Endodermal cell (in vitro differentiated cells): ENCODE data around the gene CRYBG3. TPM values are rescaled to one million over a fixed set of nuclear protein-coding genes. Genes with fewer than 3 reads are reported as not detected.

Source experiments
- DNase-seq: peaks from one replicate; pipeline ENCODE4 v3.0.0-alpha.2; 2017
- H3K27ac ChIP-seq: 2 replicates; pipeline ENCODE4 v1.5.1; 2013; ENCODE audit warnings: mild to moderate bottlenecking, low read depth, low read length, moderate library complexity
- H3K27me3 ChIP-seq: 2 replicates; pipeline ENCODE4 v1.6.1; 2013; ENCODE audit warnings: mild to moderate bottlenecking, low read length, moderate library complexity; ENCODE audit not compliant: insufficient read depth, control insufficient read depth, poor library complexity, severe bottlenecking
- H3K36me3 ChIP-seq: 2 replicates; pipeline ENCODE4 v1.7.0; 2013; ENCODE audit warnings: mild to moderate bottlenecking, low read length, moderate library complexity; ENCODE audit not compliant: control insufficient read depth, insufficient read depth
- H3K4me1 ChIP-seq: one replicate; pipeline ENCODE4 v1.7.0; 2013; ENCODE audit warnings: low read length; ENCODE audit not compliant: control insufficient read depth, insufficient read depth
- H3K4me3 ChIP-seq: 2 replicates; pipeline ENCODE4 v1.5.1; 2013; ENCODE audit warnings: mild to moderate bottlenecking, low read length, moderate library complexity
- H3K9ac ChIP-seq: 2 replicates; pipeline ENCODE4 v1.6.1; 2013; ENCODE audit warnings: mild to moderate bottlenecking, low read length, moderate library complexity; ENCODE audit not compliant: poor library complexity, severe bottlenecking; ENCODE audit errors: extremely low read depth
- H3K9me3 ChIP-seq: 2 replicates; pipeline ENCODE4 v1.6.1; 2013; ENCODE audit warnings: mild to moderate bottlenecking, low read length, moderate library complexity; ENCODE audit not compliant: control insufficient read depth
- H3K27ac Mint-ChIP-seq: 2 replicates; pipeline ENCODE4 v1.8.0; 2020; ENCODE audit warnings: mixed read lengths
- H3K27me3 Mint-ChIP-seq: 2 replicates; pipeline ENCODE4 v1.8.0; 2021; ENCODE audit warnings: mild to moderate bottlenecking, mixed read lengths; ENCODE audit not compliant: insufficient read depth
- H3K36me3 Mint-ChIP-seq: 2 replicates; pipeline ENCODE4 v1.8.0; 2020; ENCODE audit warnings: low read depth, mixed read lengths
- H3K4me1 Mint-ChIP-seq: 2 replicates; pipeline ENCODE4 v1.8.0; 2020; ENCODE audit warnings: mixed read lengths
- H3K4me3 Mint-ChIP-seq: 2 replicates; pipeline ENCODE4 v1.8.0; 2020; ENCODE audit warnings: mild to moderate bottlenecking, moderate library complexity, mixed read lengths
- H3K9me3 Mint-ChIP-seq: 2 replicates; pipeline ENCODE4 v1.8.0; 2020; ENCODE audit warnings: mild to moderate bottlenecking, mixed read lengths
- CTCF ChIP-seq: fragments of 200-600 bp; sonication (generic); conservative IDR thresholded peaks from 2 replicates; pipeline ENCODE4 v1.5.0; 2021; ENCODE audit warnings: antibody characterized with exemption, mild to moderate bottlenecking
- WGBS, 2 experiments: methylation state at CpG; one replicate each; pipeline versions ENCODE4 v1.1.5 to v1.1.7; 2013; ENCODE audit warnings: missing lambda C conversion rate in 2 of 2, mixed read lengths in 1 of 2; ENCODE audit not compliant: insufficient coverage in 1 of 2, insufficient read length in 1 of 2; 5-methylcytosine and 5-hydroxymethylcytosine counted together
- total RNA-seq, 2 donors: library from RNA; stranded (reverse); fragmentation: NEBNext Ultra II Directional in 1 of 2; extraction: Animal tissue kit (Norgen Biotek cat#: 25700) in 1 of 2; gene quantifications; 2 replicates in 1 of 2; 3 replicates in 1 of 2; pipeline ENCODE4 v1.2.1, GENCODE V29; 2021

The CRYBG3 gene
- total RNA-seq, 2 donors from 2014 or later = 9.7 to 10.8 TPM

- WGBS, 2 experiments = 100% methylated on average over 1 of the region's 1 CpG
- Mint-ChIP-seq H3K36me3 (no peaks in the 10 kb centered on the region), H3K9me3 (no peaks in the 10 kb centered on the region), H3K4me1 (peaks cover 2% of the 10 kb centered on the region), H3K27me3 (peaks cover 9% of the 10 kb centered on the region), H3K27ac (no peak overlapping the region), H3K4me3 (no peak overlapping the region)
- H3K27me3 ChIP-seq = peaks cover 9% of the 10 kb centered on the region
- no peaks in the 10 kb centered on the region for H3K36me3 ChIP-seq
- no peak overlapping the region for H3K27ac ChIP-seq
- peak; percentile 45 for TF ChIP-seq CTCF
- no peaks in the 10 kb centered on the region for H3K4me1 ChIP-seq
- no peak overlapping the region for H3K9ac ChIP-seq
- DNase-seq = no peak
- H3K9me3 ChIP-seq = no peaks in the 10 kb centered on the region
- H3K4me3 ChIP-seq = no peak overlapping the region
These were observed 153.7 kb downstream of the CRYBG3 start for GRCh38 chr3:97975466-97975865.

- no peak overlapping the region for H3K4me3 ChIP-seq
- no peaks in the 10 kb centered on the region for H3K4me1 Mint-ChIP-seq
These were observed 157.8 kb downstream of the CRYBG3 start for GRCh38 chr3:97979610-97980009.

GRCh38 chr3:97981886-97982285 is 160.1 kb downstream of the CRYBG3 start:
- H3K36me3 ChIP-seq = no peaks in the 10 kb centered on the region
- TF ChIP-seq CTCF = no peak
- 87 to 94% methylated on average over 2 to 3 of the region's 3 CpGs for WGBS, 2 experiments

More at GRCh38 chr3:97979610-97980009, 157.8 kb downstream of the CRYBG3 start:
- H3K27ac ChIP-seq = no peak overlapping the region
- DNase-seq = peak; percentile 71
- no peaks in the 10 kb centered on the region for H3K9me3 ChIP-seq
- no peaks in the 10 kb centered on the region for H3K27me3 Mint-ChIP-seq
- no peak overlapping the region for H3K9ac ChIP-seq
- H3K4me3 Mint-ChIP-seq = no peak overlapping the region
- H3K27me3 ChIP-seq = no peaks in the 10 kb centered on the region
- no peaks in the 10 kb centered on the region for H3K36me3 Mint-ChIP-seq
- no peaks in the 10 kb centered on the region for H3K9me3 Mint-ChIP-seq
- no peaks in the 10 kb centered on the region for H3K4me1 ChIP-seq
- no peaks in the 10 kb centered on the region for H3K36me3 ChIP-seq
- WGBS, 2 experiments = 80 to 95% methylated on average over 1 to 3 of the region's 3 CpGs
- H3K27ac Mint-ChIP-seq = no peak overlapping the region
- peak; percentile 31 for TF ChIP-seq CTCF

More at GRCh38 chr3:97981886-97982285, 160.1 kb downstream of the CRYBG3 start:
- H3K27me3 Mint-ChIP-seq = no peaks in the 10 kb centered on the region
- H3K27ac Mint-ChIP-seq = no peak overlapping the region
- Histone ChIP-seq H3K9me3 (no peaks in the 10 kb centered on the region), H3K4me3 (no peak overlapping the region), H3K27me3 (no peaks in the 10 kb centered on the region), H3K27ac (no peak overlapping the region), H3K9ac (no peak overlapping the region), H3K4me1 (no peaks in the 10 kb centered on the region)
- no peaks in the 10 kb centered on the region for H3K4me1 Mint-ChIP-seq
- no peaks in the 10 kb centered on the region for H3K36me3 Mint-ChIP-seq
- DNase-seq = no peak
- H3K4me3 Mint-ChIP-seq = no peak overlapping the region
- no peaks in the 10 kb centered on the region for H3K9me3 Mint-ChIP-seq
